ENCODE data around the gene DLX3. TPM values are rescaled to one million over a fixed set of nuclear protein-coding genes. Genes with fewer than 3 reads are reported as not detected.

DLX3 gene
- total and polyA plus RNA-seq, 12 donors, result 0.03 to 0.23 (median 0.11) TPM; not detected in 9

DNA sequence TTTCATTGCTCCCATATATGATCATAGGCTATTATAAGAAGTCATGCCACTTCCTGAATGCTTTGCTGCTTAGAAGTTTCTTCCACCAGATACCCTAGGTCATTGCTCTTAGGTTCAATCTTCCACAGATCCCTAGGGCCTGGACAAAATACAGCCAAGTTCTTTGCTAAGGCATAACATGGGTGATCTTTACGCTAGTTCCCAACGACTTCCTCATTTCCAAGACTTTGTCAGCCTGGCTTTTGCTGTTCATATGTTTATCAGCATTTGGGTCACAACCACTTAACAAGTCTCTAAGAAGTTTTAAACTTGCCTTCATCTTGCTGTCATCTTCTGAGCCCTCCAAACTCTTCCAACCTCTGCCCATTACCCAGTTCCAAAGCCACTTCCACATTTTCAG lies 20.1 kb upstream of the DLX3 start:
- intact Hi-C loops (cut with DNase I), result no loop called here
- ATAC-seq (no peak), DNase-seq (no peak)
- no peaks in the 10 kb centered on the region for H3K36me3 ChIP-seq
- TF ChIP-seq, protein P1, sequence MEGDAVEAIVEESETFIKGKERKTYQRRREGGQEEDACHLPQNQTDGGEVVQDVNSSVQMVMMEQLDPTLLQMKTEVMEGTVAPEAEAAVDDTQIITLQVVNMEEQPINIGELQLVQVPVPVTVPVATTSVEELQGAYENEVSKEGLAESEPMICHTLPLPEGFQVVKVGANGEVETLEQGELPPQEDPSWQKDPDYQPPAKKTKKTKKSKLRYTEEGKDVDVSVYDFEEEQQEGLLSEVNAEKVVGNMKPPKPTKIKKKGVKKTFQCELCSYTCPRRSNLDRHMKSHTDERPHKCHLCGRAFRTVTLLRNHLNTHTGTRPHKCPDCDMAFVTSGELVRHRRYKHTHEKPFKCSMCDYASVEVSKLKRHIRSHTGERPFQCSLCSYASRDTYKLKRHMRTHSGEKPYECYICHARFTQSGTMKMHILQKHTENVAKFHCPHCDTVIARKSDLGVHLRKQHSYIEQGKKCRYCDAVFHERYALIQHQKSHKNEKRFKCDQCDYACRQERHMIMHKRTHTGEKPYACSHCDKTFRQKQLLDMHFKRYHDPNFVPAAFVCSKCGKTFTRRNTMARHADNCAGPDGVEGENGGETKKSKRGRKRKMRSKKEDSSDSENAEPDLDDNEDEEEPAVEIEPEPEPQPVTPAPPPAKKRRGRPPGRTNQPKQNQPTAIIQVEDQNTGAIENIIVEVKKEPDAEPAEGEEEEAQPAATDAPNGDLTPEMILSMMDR (IDR thresholded peaks at IDR 0.05), result no peak
- H3K4me3 ChIP-seq, result no peak overlapping the region
- peaks cover 0 to 26% (median 12%) of the 10 kb centered on the region in 7 donors for H3K27me3 ChIP-seq
- peaks cover 0 to 39% (median 7%) of the 10 kb centered on the region in 11 donors for H3K9me3 ChIP-seq
- H3K4me1 ChIP-seq, result no peaks in the 10 kb centered on the region
- WGBS, 2 donors, result 90 to 98% methylated on average over 2 of the region's 2 CpGs
- H3K27ac ChIP-seq, result no peak overlapping the region

DNA sequence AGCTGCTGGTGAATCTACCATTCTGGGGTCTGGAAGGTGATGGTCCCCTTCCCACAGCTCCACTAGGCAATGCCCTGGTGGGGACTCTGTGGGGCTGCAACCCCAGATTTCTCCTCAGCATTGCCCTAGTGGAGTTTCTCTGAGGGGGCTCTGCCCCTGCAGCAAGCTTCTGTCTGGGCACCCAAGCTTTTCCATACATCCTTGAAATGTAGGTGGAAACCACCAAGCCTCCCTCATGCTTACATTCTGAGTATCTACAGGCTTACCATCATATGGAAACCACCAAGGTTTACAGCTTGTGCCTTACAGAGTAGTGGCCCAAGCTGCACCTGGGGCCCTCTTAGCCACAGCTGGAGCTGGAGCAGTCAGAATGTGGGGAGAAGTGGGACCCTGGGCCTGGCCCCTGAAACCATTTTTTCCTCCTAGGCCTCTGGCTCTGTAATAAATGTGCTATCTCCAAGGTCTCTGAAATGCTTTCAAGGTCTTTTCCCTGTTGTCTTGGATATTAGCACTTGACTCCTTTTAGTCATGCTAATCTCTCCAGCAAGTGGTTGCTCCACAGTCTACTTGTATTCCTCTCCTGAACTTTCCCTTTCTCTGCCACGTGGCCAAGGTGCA lies 19.6 kb upstream of the DLX3 start:
- TF ChIP-seq, protein P1 (IDR thresholded peaks at IDR 0.05), result no peak
- no peaks in the 10 kb centered on the region for H3K36me3 ChIP-seq
- H3K4me3 ChIP-seq, result no peak overlapping the region
- ATAC-seq (no peak), DNase-seq (no peak)
- intact Hi-C loops (cut with DNase I), result no loop called here
- H3K27me3 ChIP-seq, result peaks cover 0 to 26% (median 12%) of the 10 kb centered on the region in 7 donors
- peaks cover 0 to 45% (median 9%) of the 10 kb centered on the region in 11 donors for H3K9me3 ChIP-seq
- 35 to 57% methylated on average over 1 of the region's 1 CpG for WGBS, 2 donors
- no peaks in the 10 kb centered on the region for H3K4me1 ChIP-seq
- H3K27ac ChIP-seq, result no peak overlapping the region

DNA sequence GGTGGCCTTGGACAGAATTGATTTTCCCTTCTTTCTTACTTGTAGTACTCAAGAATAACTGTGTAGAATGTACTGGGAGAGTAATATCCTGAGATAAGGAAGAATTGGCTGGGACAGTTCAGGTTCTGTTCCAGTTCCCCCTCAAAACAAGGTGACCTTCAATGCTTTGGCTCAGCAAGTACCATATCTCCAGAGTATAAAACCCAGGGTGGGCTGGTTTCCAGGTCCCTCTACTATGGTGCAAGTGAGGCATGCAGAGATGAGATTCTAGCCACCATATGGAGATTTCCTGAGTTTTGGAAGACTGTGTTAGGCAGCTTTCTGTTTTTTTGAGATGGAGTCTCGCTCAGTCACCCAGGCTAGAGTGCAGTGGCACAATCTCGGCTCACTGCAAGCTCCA lies 18.1 kb upstream of the DLX3 start:
- WGBS, 2 donors, result 81 to 91% methylated on average over 2 of the region's 2 CpGs
- Histone ChIP-seq H3K4me3 (no peak overlapping the region), H3K27ac (no peak overlapping the region), H3K9me3 (peaks cover 0 to 59% (median 10%) of the 10 kb centered on the region in 11 donors), H3K4me1 (no peaks in the 10 kb centered on the region), H3K36me3 (no peaks in the 10 kb centered on the region), H3K27me3 (peaks cover 0 to 28% (median 12%) of the 10 kb centered on the region in 7 donors)
- no peak for DNase-seq
- intact Hi-C loops (cut with DNase I), result no loop called here
- ATAC-seq, result no peak
- TF ChIP-seq, protein P1 (IDR thresholded peaks at IDR 0.05), result no peak

GRCh38 chr17:50009282-50009681 lies 14.3 kb upstream of the DLX3 start:
- H3K9me3 ChIP-seq, result peaks cover 0 to 50% (median 10%) of the 10 kb centered on the region in 11 donors
- TF ChIP-seq, protein P1 (IDR thresholded peaks at IDR 0.05), result no peak
- H3K4me1 ChIP-seq, result no peaks in the 10 kb centered on the region
- no peak overlapping the region for H3K27ac ChIP-seq
- intact Hi-C loops (cut with DNase I), result no loop called here
- H3K4me3 ChIP-seq, result no peak overlapping the region
- ATAC-seq, result no peak
- H3K36me3 ChIP-seq, result no peaks in the 10 kb centered on the region
- peaks cover 0 to 50% (median 32%) of the 10 kb centered on the region in 7 donors for H3K27me3 ChIP-seq
- WGBS, 2 donors, result 88% methylated on average over 2 of the region's 2 CpGs
- DNase-seq, result no peak

Data from heart right ventricle (tissue), 16 donors.